Peyer's patch (tissue), 4 donors: ENCODE data around the gene HHAT.

ENCODE experiments used
- CTCF ChIP-seq, 6 experiments: fragments of 450-650 bp in 4 of 6; fragments of 200-600 bp in 2 of 6; sonication (generic) in 1 of 6; IDR thresholded peaks; one replicate each; pipeline ENCODE4 v1.5.1; 2017 to 2019; ENCODE audit warnings: antibody characterized with exemption in 6 of 6, mild to moderate bottlenecking in 3 of 6, moderate library complexity in 1 of 6
- POLR2A ChIP-seq, 2 donors: fragments of 450-650 bp; IDR thresholded peaks; one replicate each; pipeline ENCODE4 v1.5.1; 2017; ENCODE audit warnings: antibody characterized with exemption in 2 of 2, mild to moderate bottlenecking in 2 of 2, moderate library complexity in 2 of 2

GRCh38 chr1:210372931-210373627, 44.4 kb downstream of the HHAT start:
- TF ChIP-seq POLR2A (IDR thresholded peaks at IDR 0.05) (no peak), CTCF (IDR thresholded peaks at IDR 0.05) (no peak)
